GM21619 (cell line): ENCODE results near the gene CIROP.
A peak's percentile ranks its signal among the peaks of the same experiment; 100 is the strongest.

ENCODE experiments used
- ATAC-seq: cut with Tn5 transposase; IDR thresholded peaks from one replicate; pipeline ENCODE4 v1.9.1; 2021; ENCODE audit not compliant: unreplicated experiment

The CIROP gene

DNA sequence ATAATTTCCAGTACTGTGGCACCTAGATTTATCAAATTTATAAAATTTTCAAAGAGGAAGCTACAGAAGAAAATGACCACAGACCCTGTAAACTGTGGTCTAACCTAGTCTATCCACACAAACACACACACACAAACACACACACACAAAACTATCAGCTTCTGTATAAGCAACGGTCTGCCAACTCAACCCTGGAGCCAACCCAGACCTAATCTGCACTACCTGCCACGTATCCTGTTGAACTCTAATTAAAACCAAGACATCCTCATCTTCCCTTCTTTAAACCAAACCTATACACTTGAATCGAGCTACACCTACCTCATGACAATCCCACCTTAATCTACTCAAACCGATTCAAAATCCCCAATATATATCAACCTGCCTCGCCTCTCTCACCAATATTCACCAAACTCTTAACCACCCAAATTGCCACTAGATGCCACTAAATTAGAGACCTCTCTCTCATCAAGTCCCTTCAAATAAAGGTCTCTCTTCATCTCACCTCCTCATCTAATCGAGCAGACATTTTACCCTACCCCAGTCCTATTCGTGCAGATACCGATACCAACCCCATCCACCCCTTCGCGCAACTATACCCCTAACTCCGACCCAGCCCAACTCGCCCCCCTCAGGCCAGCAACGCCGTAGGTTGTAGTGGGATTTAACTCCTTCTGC is 10.7 kb downstream of the CIROP start:
- ATAC-seq, result no peak

DNA sequence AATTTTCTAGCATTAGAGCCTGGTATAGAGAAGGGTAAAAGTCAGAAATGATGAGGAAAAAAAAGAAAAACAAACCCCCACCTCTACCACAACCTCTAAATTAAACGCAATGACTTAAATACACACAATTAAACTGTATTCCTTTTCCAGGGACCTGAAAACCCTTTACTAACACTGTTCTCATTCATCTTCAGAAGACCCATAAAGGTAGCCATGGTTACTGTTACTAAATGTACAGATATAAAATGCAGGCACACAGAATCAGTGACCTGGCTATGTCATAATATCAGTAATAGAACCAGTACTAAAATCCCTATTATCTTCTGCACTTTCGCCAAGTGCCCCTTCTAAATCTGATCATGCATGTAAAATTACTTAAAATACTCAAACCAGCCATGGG is 11.3 kb downstream of the CIROP start:
- ATAC-seq, result no peak

DNA sequence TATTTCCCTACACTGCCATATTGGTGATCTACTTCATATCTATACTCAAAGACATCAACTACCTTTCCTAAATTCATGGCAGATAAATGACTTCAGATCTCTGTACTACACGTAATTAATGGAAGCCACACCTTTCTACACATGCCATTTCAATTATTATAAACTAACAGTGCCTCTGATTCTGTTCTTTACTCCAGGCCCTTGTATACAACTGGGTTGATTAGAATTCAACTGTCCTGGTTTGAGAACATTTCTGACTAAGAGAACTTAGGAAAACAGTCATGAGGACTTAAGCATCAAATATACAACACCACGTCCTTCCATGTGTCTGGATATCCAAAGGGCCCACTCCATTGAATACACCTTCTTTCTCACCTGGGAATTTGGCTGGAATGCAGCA is 11.7 kb downstream of the CIROP start:
- no peak for ATAC-seq

DNA sequence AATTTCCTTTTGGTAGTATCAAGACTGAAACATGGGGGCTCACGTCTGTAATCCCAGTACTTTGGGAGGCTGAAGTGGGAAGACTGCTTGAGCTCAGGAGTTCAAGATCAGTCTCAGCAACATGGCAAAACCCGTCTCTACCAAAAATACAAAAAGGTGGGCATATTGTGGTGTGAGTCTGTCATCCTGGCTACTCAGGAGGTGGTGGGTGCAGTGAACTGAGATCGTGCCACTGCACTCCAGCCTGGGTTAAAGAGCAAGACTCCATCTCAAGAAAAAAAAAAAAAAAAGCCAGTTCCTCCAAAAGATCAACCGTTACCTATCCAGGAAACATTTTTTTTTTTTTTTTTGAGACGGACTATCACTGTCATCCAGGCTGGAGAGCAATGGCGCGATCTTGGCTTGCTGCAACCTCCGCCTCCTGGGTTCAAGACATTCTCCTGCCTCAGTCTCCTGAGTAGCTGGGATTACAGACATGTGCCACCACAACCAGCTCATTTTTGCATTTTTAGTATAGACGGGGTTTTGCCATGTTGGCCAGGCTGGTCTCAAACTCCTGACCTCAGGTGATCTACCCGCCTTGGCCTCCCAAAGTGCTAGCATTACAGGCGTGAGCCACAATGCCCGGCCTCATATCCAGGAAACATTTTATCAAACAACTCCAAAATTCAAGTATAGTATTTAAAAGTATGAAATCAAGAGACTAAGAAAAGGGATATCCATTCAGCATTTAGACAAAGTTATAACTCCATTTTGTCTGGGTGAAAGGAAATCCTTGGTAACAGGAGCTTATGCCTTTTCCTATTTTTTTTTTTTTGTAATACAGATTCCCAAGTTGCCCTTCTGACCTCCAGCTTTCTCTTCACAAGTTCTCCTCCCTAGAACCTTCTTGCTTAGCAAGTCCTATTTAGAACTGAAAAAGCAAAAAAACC is 13.2 kb downstream of the CIROP start:
- no peak for ATAC-seq

DNA sequence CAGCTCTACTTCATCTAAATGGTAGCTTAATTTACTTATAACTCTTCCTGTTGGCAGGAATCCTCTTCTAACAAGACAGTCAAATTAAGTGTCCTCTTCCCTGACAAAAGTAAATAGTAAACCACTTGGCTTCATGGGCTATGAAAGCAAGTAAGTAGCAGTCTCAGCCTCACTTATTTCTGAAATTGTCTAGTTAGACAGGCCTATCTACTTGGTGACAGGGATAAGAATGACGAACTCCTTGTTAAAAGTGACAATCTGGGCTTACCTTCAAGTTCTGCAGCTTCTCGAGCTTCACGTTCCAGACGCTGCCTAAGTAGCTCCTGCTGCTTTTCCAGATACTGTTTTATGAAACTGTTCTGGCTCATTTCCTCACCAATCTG is 14.5 kb downstream of the CIROP start:
- ATAC-seq, result no peak

- ATAC-seq, result no peak
Observed at GRCh38 chr14:23089498-23090253, 15.1 kb downstream of the CIROP start.

- no peak for ATAC-seq
Observed at GRCh38 chr14:23086565-23086964, 18.2 kb downstream of the CIROP start.

DNA sequence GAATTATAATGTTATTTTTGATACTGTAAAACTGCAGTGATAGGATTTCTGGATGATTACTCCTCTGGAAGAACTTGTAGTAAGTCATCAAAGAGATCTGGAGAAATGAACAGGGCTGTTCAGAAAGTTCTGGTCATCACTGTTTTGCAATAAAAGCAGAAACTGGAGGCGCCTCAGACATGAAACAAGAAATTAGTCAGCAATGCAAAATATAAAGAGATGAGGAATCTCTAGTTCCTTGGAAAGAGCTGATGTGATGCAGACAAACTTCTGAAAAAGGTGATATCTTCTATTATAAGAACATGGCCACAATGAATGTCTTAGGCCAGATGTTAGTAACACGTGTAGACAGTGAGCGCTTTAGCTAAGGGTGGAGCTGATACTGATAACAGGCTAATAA is 19.3 kb downstream of the CIROP start:
- ATAC-seq, result no peak

DNA sequence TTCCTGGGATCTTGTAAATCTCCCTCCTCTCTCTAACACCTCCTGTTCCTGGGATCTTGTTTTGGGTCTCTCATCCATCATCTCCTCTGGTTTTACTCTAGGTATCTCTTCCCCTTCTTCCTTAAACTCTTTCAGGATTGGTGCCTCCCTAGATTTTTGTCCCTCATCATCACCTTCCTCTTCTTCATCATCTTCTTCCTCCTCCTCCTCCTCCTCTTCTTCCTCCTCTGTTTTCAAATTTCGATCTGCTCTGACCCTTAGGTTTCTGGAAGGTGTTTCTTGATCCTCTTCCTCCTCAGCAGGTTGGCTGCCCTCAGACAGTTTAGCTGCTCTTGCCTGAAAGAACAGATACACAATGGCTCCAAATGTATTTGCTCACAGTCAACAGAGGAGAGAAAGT is 24.3 kb downstream of the CIROP start:
- no peak for ATAC-seq

DNA sequence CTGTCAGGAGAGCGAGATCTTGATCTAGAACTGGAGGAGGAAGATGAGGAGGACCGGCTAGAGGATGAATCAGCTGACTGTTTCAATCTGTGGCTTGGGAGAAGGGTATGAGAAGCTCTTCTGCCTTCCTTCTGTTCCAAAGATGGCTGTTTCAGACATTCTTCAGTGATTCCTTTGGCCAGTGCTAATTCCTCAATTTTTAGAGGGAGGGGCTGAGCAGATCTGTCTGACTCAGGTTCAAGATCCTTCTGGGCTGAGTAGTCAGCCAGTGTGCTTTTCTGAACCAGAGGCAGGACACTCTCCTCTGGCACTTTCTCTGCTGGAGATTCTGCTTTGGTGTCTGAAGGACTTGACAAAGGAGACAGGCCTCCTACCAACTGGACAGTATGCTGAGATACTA is 25.1 kb downstream of the CIROP start:
- no peak for ATAC-seq

- no peak for ATAC-seq
Observed at GRCh38 chr14:23078692-23079116, 26.1 kb downstream of the CIROP start.

- ATAC-seq, result no peak
Observed at GRCh38 chr14:23077962-23078361, 26.8 kb downstream of the CIROP start.

- ATAC-seq, result no peak
Observed at GRCh38 chr14:23076785-23077408, 27.9 kb downstream of the CIROP start.

DNA sequence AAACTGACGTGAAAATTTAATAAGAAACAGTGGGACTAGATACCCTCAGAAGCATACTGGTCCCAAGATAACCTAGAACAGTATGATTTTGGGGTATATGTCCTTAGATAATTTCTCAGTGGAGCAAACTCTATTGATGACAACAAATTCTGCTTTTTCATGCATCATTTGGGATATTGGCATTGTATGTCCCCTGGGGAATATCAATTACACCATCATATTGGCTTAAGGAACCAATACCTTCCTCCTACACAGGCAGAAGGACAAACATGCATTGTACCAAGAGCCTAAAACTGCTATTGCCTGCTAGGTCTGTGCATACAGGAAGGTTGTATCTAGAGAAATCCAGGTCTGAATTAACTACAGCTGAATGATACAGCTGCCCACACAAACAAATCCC is 29.9 kb downstream of the CIROP start:
- ATAC-seq, result no peak

DNA sequence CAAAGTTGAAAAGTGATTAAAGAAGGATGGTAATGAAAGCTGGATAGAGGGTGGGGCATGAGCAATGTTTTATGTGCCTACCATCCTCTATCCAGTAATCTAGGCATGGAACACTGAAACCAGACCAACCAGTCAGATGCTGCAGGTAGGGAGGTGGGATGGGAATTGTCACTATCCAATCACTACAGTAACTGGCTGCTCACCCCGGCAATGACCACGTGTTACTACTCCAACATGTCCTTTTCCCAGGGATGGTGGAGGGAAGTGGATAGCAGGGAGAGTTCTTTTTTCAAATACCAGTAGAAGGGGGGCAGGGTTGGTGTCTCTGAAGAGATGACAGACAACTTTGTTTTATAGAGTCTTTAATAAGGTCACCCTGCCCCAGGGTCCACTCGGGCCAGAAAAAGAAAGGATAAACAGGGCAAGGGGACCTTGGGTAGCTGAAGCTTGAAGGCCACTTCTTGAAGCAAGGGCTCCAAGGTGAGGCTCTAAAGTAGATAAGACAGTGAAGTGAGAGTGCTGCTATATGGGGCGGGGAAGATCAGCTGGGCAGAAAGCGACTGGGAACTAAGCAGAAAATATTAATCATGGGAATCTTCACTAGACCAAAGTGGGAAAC is 32.8 kb downstream of the CIROP start:
- ATAC-seq, result no peak

DNA sequence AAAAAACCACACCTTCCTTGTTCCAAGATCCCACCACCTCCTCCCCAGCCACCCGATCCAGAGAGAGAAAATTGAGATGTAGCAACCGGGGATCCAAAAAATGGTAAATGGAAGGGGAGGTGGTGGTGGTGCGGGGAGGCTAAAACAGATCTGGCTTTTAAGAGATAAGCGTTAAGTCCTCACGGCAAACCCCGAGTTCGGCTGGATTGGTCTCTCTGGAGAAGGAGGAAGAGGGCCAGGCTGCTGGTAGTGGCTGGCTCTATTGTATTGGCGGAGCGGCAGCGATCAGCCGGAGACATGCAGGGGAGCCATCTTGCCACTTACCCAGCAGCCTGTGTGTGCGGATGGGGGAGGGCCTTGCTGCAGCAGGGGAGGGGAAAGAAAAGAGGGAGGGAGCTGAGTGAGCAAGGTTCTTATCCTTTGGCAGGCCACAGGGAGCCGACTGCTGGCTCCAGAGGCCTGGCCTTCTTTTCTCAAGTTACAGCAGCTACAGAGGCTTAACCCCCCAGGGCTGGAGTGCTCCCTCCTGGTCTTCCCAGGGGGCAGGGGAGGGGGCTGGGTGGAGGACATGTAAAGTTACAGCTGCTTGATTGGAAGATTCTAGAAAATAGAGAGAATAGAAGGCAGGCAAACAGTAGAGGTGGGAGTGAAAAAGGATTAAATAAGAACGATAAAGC is 33.4 kb downstream of the CIROP start:
- peak; percentile 87 for ATAC-seq

DNA sequence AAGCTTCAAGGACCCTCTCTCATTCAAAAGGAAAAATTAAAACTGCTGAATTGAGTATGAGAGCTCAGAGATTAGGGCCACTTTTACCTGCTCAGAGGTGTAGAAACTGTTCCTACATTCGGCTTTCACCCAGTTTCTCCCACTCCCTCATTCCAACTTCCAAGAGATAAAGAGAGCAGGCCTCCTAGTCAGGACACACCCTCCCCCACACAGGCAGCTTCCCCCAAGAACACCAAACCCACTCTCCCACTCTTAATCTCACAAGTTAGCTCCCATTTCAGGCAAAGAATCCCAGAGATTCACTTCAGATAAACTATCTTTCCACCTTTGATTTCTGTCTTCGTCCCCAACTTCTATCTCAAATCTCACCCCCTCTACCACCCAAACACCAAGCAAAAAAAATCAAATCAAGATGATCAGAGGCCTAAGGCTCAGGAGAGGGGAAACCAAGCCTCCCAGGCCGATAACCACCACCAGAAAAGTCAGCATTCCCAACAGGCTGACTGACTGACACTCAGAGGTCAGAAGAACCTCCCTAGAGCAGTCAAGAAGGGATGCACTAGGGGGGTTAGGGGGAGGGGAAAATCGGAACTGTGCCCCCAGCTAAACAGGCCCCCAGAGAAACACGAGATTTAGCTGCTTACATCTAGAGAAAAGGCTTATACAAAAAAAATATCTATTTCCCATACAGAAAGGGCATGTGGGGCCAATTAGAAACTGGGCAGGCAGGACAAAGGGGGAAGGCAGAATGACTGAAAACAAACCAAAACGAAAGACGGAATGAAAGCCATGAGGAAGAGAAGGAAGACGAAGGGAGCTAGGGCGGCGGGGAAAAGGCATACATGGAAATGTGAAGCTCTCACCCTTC is 34.3 kb downstream of the CIROP start:
- ATAC-seq, result no peak

DNA sequence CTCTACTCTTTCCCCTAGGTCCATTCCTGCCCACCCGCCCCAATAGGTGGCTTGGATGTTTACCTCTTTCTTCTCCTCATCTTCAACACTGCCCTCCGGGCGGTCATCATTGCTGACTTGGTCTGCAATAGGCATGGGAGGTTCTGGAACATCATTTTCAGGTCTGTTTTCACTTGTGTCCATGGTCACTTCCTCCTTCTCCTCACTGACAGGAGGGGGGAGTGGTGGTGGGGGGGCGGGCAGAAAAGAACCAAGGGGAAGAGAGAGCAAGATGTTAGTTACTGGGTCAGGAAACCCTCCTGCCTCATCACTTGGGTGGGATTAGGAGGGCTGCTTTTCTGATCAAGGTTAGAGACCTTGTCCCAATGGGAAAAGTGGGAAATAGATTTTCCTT is 35.4 kb downstream of the CIROP start:
- no peak for ATAC-seq

DNA sequence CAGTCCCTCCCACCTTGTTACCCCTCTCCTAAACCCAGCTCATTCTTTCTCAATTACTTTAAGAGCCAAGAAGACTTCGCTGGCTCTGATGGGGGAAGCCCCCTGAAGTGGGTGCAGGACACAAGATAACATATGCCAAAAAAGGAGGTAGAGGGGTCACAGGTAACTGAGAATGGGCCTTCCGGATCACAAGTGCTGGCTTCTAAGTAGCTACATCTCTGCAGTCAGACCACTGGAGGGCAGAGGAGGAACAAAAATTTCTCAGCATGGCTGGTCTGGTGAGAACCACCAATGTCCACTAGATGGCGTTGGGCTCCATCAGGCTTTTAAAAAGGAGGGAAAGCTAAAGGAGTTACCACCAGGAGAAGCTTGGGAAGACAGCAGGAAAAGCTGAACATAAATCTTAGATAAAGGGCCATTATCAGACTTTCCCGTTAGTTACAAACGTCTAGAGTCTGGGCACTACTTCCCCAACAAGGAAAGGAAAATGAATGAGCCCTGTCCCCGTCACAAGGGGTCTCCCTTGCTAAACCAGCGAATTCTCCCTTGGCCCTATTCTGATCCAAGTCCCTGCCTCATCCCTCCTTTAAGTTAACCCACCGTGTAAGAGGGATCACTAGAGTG is 35.9 kb downstream of the CIROP start:
- peak; percentile 74 for ATAC-seq
